HuH-7.5 (cell line): ENCODE data around the gene FLNC.

Experiments used
- DNase-seq: peaks from one replicate; pipeline ENCODE4 v3.0.0; 2011; ENCODE audit warnings: low spot score

Gene FLNC

DNA sequence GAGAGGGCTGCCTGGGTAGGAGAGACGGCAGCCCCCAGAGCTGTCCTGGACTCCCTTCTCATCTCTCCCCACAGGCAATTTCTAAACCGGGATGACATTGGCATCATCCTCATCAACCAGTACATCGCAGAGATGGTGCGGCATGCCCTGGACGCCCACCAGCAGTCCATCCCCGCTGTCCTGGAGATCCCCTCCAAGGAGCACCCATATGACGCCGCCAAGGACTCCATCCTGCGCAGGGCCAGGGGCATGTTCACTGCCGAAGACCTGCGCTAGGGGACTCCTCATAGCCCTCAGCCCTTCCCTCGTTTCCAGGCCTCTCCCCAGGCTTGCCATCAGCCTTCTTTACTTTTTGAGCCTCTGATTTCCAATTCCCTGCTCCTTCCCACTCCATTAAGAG lies 35.1 kb downstream of the FLNC start:
- DNase-seq = no peak

DNA sequence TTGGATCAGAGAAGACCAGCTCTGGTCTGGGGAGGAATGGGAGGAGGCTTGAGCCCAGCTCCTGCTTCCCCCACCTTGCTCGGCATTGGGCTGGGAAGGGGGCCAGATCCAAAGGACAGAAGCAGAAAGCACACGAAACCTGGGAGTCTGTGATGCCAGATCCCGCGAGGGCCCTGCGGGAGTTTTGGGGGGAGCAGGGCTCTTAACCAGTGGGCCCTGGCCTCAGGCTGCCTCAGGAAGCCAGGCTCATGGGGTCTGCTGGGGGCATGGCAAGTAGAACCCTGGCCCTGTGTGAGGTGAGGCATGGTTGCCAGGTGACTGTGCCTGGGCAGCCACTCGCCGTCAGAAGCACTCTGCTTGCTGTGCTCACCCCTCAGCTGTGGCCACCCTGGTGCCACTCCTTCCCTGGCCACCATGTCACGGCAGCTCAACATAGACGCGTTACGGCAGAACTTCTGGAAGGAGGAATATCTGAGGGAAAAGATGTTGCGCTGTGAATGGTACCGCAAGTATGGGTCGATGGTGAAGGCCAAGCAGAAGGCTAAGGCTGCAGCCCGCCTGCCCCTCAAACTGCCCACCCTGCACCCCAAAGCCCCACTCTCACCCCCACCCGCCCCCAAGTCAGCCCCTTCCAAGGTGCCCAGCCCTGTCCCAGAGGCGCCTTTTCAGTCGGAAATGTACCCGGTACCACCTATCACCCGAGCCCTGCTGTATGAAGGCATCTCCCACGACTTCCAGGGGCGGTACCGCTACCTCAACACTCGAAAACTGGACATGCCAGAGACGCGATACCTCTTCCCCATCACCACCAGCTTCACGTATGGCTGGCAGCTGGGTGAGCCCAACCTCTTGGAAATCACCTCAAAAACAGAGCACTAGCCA lies 36.0 kb downstream of the FLNC start:
- no peak for DNase-seq

DNA sequence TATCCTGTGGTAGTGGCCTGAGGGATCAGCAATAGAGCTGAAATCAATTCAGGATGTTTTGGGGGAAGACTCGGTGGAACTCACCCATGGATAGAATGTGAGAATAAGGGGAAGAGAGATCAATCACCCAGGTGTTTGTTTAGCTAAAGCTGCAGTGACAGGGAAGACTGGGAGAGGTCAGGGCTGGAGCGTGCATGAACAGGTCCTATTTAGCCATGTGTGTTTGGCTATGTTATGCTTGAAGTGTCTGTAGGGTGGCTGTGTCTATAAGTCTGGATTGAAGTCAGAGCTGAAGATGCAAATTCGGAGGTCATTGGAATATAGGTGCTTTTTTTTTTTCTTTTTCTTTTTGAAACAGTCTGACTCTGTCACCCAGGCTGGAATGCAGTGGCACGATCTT lies 37.0 kb downstream of the FLNC start:
- DNase-seq = no peak

DNA sequence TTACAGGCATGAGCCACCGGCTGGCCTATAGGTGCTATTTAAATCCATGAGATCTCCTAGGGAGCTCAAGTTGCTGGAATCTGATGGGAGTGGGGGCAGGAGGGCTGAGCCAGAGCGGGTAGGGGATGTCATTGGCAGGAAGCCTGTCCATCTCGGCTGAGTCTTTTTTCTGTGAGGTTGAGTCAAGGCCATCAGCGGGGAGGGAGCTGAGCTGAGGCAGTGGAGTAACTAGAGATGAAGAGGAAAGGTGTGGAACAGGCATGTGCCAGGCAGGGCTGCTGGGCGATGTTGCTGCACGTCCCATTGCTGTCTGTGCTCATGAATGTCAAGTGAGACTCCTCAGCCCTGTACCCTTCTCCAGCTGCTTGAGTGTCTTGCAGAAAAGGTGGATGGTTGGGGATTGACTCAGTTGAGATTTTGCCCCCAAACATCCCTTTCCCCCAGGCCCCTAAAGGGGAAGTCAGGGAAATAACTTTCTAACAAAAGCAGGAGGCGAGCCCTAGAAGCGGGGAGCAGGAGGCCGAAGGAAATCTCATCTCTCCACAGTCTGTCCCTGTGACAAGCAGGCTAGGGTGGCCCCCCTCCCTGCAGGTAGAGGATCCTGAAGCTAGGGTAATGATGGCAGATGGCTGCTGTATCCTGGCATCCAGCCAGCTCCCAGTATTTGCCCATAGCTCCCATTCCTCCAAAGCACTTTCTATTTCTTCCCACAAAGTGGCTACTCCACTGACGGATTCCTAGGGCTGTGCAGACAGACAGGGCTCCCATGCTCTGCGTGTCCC lies 37.8 kb downstream of the FLNC start:
- DNase-seq = no peak

DNA sequence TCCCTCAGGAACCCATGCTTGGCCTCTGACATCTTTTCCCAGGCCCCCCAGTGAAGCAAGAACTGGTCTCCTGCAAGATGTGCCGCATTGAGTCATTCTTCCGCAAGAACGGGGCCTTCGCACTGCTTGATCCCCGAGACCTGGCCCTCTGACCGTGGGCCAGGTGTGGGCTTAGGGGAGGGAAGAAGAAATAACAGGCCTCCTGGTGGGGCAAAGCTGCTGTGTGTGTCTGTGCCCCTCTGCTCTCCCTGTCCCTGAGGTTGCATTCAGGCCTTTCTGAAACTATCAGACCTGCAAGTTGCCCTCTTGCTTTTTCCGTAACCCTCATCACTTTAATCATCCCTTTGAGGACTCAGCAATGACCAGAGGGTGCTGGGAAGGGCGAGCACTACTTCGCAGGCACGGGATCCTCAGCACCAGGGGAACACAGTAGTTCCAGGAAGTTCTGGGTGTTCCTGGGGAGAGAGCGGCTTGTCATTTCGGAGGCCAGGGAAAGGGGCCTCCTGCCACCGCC lies 38.5 kb downstream of the FLNC start:
- DNase-seq = no peak

DNA sequence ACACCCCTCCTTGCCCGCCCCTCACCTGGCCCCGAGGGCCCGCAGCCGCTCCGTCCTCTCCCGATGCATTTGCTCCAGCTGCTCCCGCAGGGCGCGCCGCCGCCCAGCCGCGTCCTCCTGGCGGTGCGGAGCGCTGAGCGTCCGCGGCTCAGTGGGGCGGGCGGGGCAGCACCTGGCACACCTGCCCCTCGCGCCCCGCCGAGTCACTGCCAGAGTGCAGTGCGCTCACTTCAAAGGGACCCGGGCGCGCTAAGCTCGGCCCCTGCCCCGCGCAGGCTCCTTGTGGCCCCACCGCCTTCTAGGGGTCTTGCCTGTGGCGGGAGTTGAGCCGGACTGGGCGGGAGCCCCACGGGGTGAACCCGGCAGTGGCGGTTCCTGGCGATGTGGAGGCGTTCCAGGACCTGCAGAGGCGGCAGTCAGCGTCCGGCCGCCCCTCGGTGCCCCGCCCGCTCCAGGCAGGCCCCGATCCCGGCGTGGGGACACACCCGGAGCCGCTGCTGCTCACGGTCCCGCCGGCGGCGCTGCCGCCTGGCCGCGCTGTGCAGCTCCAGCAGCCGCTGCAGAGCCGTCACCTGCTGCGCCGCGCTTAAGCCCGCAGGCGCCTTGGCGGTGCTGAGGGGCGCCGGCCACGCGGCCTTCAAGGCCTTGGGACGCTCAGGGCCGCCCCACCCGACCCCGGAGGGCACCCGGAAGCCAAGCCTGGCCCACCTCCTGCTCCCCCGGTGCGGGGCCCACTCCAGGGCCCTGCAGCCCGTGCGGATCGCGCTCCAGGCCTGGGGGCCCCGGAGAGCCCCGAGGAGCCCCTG lies 39.1 kb downstream of the FLNC start:
- peak; percentile 73 for DNase-seq

DNA sequence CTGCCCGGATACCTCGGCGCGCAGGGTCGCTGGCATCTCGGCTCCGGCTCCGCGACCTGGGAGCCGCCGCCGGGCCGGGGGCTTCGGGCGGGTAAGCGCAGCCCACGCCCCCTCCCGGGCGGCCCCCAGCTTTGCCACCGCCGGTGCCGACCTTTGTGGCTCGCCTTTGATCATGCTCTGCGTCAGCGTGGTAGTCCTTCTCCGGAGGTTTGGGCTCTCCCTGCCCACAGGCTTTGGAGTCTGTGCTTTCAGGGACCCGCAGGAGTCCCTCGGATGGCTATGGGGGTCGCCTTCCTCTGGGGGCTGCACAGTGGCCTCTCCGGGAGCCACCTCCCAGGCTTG lies 39.7 kb downstream of the FLNC start:
- no peak for DNase-seq

DNA sequence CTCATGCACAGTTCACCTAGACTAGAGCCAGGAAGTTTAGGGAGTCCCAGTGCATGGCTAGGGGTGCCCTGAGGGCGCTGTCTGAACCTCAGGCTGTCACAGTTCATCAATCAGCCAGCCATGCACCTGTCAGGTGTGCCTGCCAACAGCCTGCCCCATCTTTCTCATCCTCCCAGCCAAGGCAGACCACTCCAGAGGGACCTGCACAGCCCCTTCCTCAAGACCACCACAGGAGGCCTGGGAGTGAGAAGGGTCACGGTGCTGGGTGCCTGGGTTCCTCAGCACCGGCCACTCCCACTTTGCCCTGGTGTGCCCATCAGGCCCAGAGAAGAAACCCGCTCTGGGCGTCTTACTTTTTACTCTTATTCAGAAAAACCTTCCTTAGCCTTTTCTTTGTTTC lies 40.8 kb downstream of the FLNC start:
- no peak for DNase-seq

DNA sequence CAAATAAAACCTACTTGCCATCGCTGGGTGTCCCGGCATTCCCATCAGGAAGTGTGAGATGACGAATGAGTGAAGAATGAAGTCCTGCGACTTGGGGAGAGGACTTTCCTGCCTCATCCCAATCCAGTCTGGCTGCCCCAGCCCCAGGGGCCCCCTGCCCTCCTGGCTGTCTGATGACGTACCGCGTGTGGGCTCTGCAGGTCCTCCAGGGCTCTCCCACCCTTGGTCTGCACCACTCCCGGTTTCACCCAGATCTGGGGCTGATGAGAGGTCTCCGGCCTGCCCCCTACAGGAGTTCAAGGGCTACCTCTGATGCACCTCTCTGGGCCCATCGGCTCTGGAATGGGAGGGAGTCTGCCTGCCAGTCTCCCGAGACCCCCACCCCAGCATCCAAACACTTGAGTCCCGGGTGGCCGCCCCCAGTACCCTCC lies 42.2 kb downstream of the FLNC start:
- no peak for DNase-seq

DNA sequence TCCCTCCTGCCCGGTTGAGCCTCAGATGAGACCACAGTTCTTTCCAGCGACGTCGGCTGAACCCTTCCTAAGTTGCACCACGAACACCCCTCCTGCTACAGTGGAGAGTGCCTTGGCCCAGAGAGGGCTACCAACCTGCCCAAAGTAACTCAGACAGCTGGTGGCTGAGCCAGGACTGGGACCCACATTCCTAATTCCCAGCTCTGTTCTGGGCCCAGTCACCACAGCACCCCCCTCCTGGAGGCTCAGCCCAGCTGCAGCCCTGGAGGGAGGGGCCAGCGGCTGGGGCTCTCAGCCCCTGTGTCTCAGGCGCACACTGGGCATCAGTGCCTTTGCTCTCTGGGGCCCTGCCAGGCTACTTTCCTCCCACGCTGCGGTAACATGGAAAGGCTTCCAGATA lies 43.0 kb downstream of the FLNC start:
- no peak for DNase-seq

DNA sequence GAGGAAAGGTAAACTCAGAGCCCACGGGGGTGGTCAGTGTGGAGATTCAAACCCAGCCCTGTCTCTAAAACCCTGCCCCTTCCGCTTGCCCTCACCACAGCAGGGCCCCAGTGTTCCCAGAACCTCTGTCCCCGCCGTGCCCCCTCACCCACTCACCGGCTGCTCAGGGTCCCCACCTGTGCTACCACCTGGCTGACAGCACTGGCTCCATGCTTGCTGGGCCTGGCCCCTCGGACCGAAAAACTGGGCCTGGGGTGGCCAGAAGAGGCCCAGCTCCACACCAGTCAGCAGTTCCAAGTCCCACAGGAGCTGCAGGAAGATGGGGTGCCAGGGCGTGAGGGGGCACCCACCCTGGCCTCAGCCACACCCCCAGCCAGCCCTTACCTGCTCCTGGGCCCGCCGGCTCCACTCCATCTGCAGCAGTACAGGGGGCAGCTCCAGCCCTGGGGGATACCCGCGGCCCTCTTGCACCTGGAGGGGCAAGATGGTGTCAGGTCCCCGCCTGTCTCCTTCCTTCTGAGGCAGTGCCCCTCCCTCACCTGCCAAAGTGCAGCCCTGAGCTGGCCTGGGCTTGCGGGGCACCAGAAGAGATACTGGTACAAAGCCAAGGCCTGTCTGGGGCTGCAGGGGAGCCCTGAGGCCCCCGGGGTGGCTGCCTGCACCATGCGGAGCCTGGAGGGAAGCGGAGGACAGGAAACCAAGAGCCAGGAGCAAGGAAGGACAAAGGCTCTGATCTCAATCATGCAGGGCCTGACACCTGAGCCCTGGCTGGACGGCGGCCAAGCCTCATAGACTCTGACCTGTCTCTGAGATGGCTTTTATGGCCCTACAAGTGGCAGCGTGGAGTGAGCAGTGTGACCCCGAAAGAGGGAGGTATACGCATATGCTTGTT lies 44.2 kb downstream of the FLNC start:
- no peak for DNase-seq

DNA sequence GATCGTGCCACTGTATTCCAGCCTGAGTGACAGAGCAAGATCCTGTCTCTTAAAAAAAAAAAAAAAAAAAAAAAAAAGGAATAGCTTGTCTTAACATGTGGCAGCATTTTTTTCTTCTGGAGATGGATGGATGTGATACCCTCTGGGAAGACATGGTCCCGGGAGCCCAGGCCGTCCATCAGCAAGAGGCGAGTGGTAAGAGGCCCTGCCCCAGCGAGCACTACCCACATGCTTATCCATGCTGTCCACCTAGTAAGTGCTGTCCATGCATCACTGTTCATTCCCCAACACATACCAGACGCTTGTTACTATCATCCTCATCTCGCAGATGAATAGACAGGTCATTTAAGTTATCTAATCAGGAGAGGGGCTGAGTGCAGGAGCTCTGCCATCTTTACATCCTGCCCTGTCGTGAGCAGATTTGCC lies 45.3 kb downstream of the FLNC start:
- no peak for DNase-seq

DNA sequence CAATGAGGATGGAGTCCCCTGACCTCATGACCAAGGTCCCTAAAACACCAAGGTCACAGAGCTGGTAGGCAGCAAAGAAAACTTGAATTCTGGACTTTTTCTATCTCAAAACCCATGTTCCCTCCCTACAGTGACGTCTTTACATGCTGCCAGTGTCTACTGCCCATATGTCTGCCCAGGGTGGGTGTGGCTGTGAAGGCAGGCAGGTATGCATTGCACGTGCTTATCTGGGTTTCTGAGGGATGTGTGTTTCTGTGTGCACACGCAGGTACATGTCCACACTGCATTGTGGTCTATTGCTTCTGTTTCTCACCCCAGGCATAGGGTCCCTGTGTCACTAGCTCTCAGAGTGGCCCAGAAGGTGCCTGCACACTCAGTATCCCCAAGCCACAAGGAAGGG lies 45.9 kb downstream of the FLNC start:
- DNase-seq = no peak

DNA sequence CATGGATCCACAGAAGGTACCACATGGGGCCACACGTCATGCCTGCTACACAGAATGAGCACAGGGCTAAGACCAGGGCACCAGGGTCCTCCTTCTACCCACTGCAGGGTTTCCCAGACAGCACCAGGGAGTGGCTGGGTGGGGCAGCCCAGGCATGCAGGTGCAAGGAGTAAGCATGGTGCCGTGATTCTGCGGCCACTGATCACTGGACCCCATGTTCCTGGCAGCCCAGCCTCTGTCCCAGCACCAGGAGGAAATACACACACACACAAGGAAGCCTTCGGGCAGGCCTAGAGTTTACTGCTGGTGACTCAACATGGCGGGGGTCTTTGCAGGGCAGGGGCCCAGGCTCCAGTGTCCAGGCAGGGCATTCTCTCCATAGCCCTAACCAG lies 46.4 kb downstream of the FLNC start:
- no peak for DNase-seq

DNA sequence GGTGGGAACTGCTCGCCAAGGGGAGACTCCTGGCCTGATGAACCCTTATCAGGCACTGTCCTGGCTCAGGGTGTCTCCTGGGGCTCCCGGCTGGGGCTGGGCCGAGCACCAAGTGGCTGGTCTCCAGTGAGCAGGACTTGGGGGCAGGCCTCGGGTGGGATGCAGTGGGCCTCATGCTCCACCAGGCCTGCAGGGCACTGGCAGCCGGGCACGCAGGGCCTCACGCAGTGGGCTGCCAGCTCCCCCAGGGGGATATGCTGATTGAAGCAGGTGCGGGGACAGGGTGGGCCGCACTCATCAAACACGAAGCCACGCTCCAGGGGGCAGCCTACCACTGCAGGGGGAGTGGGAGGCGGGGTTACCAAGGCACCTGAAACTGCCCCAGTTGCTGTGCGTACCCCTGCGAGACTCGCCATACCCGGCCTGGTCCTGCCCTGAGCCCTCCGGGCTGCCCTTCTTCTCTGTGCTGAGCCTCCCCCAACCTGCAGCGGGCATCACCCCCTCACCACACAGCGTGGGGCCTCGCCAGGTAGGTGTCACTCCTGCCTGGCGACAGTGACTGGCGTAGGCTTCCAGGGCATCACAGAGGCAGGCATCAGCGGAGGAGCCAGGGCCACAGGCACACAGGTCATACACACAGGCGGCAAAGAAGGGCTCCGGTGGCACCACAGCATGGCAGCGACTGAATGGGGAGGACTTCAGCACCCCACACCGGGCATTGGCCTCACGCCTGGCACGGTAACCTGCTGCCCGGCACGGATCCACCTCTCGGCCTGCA lies 47.0 kb downstream of the FLNC start:
- DNase-seq = no peak

DNA sequence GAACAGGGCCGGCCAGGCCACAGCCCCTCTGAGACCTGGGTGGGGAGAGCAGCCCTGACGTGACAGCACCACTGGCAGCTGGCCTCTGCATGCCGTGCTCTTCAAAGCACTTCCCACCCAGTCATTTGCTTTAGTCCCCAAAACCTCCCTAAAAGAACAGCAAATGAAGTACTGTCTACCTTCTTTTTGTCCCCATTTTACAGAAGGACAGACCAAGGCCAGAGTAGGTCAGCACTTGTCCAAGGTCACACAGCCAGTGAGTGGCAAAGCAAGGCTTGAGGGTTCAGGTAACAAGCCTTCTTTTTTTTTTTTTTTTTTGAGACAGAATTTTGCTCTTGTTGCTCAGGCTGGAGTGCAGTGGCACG lies 47.5 kb downstream of the FLNC start:
- DNase-seq = no peak

DNA sequence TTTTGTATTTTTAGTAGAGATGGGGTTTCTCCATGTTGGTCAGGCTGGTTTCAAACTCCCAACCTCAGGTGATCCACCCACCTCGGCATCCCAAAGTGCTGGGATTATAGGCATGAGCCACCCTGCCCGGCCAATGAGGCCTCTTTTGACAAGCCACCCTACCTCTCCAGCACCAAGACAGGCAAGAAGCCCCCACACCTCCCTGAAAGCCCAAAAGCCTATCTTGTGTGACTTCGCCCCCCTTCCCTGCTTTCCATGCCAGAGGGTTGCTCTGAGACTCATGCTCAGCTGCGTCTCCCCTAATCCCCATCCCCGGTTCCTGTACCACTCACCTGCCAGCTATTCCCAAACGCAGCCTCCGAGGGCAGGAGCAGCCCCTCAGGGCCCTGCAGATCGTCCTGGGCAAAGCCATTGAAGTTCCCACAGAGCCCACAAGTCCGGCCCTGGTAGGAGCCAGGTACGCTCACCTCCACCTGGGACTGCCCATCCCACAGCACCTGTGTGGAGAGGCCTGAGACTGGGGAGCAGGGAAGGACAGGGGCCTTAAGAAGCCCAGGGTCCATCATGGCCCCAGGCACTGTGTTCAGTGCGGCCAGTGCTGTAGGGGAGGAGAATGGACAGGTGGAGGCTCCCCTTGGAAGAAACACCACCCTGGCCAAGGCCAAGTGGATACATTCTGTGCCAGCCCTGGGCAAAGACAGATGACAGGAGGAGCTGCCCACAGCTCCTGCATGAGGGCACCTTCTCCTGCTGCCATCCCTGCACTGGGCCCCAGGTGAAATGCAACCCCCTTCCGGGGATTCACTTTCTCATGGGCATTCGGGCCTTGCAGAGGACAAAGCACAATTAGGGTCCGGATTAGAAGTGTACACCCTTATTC lies 48.3 kb downstream of the FLNC start:
- no peak for DNase-seq

DNA sequence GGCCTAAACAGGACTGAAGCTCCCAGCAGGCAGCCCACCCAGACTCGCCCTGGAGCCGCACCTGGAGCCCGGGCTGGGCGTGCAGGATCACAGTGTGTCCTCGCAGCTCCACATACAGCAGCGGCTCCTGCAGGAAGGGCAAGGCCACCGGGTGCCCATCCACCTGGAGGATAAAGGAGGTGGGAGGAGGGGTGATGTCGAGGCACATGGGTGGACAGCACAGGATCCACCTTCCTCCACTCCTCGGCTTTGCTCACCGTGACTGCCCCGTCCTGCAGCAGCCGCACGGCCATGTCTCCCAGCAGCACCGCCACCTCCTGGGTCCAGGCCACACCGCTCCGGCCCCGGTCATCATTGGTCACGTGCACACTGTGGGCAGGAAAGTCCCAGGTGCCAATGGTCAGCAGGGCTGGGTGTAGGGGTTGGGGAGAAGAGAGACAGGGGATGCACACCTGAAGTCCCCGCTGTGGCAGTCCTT lies 49.3 kb downstream of the FLNC start:
- DNase-seq = no peak

DNA sequence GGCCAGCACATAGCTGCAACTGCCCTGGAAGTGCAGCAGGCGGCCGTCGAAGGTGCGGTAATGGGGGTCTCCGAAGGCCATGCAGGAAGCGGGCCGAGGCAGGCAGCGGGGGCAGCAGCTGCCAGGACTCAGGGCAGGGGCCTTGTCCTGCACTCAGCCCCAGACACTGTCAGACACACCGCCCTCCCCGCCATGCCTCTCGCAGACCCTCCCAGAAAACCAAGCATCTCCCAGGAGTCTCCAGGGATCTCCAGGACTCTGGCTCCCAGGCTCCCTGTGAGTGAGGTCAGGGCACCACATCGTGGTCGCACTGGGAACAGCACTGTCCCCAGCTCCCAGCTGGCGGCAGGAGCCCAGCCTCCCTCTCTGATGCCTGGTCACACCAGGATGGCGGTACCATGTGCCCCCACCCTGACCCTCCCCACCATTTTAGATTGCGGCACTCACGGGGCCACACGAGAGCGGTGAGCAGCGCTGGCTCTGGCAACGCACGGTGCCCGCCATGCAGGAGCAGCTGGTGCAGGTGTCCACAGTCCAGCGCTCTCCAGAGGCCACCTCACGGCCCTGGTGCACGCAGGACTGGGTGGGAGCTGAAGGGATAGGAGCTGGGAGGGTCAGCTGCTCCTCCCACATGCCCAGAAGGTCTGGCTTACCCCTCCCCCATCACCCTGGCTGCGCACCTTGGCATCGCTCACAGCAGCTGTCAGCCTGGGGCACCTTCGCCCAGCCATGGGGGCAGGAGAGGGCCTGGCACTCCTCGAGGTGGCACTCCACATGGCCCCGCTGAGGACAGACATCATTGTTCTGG lies 49.9 kb downstream of the FLNC start:
- DNase-seq = peak; percentile 97
